K562 treated with DMSO at 1 percent for 12 hours (cell line): ENCODE results near the gene DDX18. TPM values are rescaled to one million over a fixed set of nuclear protein-coding genes. Genes with fewer than 3 reads are reported as not detected.

ENCODE experiments used
- total RNA-seq: library from RNA; unstranded; fragments of 300-600 nt; gene quantifications from 2 replicates; pipeline ENCODE4 v1.2.3, GENCODE V29; 2022; ENCODE audit not compliant: insufficient read depth

The DDX18 gene
- total RNA-seq: 15.5 and 26.2 TPM in 2 replicates

DNA sequence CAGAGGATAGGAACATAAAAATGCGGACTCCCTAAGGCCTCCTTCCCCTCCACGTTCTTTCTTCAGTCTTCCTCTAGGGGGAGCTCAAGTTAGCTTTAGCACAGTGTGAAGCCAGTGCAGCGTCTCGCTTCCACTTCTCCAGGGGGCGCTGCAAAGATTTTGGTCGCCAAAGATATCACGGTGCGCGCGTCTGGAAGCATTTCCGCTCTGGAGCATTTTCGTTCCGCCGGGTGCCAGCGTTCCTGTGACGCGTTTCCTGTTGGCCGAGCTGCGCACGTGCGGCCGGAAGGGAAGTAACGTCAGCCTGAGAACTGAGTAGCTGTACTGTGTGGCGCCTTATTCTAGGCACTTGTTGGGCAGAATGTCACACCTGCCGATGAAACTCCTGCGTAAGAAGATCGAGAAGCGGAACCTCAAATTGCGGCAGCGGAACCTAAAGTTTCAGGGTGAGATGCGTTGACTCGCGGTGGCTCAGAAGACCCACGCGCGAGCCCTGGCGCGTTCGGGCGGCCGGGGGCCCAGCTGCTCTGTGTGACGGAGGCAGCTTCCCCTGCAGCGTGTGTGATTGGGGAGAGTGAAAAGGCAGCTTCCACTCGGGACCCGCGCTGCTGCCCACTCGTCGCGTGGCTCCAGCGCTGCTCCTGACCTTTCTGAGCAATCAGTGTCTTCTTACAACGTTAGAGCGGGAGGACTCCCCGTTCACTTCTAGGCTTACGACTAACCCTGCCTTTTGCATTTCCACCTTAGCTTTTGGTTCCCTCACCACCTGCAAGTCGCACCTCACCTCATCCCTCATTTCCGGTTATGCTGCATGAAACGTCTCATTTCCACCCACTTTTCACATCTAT, at the start of gene DDX18:
Gene DDX18, plus strand, starts transcription at position 275 of the 848 bp plus-strand sequence. Its CDS starts 87 bp downstream, at position 362.

Other genes with a start within 250 kb of the DDX18 start
- gene CCDC93, start 199.4 kb downstream of the DDX18 start, total RNA-seq: 2.3 and 18.8 TPM in 2 replicates